Measurements from ENCODE around the gene RPS18. TPM values are rescaled to one million over a fixed set of nuclear protein-coding genes. Genes with fewer than 3 reads are reported as not detected.

Gene RPS18
- polyA plus RNA-seq, 3 donors from 2014 or later, result 2,992 to 6,506 (median 3,113) TPM

- Mint-ChIP-seq H3K4me3 (peak overlapping the region; percentile 69 to 99 (median 80)), H3K36me3 (peaks cover 4 to 30% (median 18%) of the 10 kb centered on the region in 3 donors), H3K27ac (peak overlapping the region; percentile 72 to 99 (median 86)), H3K4me1 (peaks cover 89 to 91% of the 10 kb centered on the region in 2 donors), H3K9me3 (no peaks in the 10 kb centered on the region), H3K27me3 (ENCODE audit: low read depth in 3 of 3) (peaks cover 14 to 29% (median 17%) of the 10 kb centered on the region in 3 donors)
- no peak for DNase-seq
Observed at GRCh38 chr6:33316603-33317418, 44.9 kb downstream of the RPS18 start.

GRCh38 chr6:33317419-33317668 is 45.5 kb downstream of the RPS18 start:
- peaks cover 89 to 90% of the 10 kb centered on the region in 2 donors for H3K4me1 Mint-ChIP-seq
- DNase-seq, result no peak
- H3K36me3 Mint-ChIP-seq, result peaks cover 4 to 33% (median 18%) of the 10 kb centered on the region in 3 donors
- H3K4me3 Mint-ChIP-seq, result peak overlapping the region; percentile 69 to 99 (median 80)
- peaks cover 14 to 29% (median 17%) of the 10 kb centered on the region in 3 donors for H3K27me3 Mint-ChIP-seq (ENCODE audit: low read depth in 3 of 3)
- peak overlapping the region; percentile 72 to 99 (median 86) for H3K27ac Mint-ChIP-seq
- no peaks in the 10 kb centered on the region for H3K9me3 Mint-ChIP-seq

- peaks cover 87 to 88% of the 10 kb centered on the region in 2 donors for H3K4me1 Mint-ChIP-seq
- peak; percentile 96 to 97 (median 96) for DNase-seq
- H3K9me3 Mint-ChIP-seq, result no peaks in the 10 kb centered on the region
- peaks cover 15 to 29% (median 16%) of the 10 kb centered on the region in 3 donors for H3K27me3 Mint-ChIP-seq (ENCODE audit: low read depth in 3 of 3)
- peaks cover 4 to 33% (median 18%) of the 10 kb centered on the region in 3 donors for H3K36me3 Mint-ChIP-seq
- peak within 1 kb of the TSS; percentile 97 to 100 (median 99) for H3K4me3 Mint-ChIP-seq
- peak within 1 kb of the TSS; percentile 92 to 99 (median 98) for H3K27ac Mint-ChIP-seq
Observed at GRCh38 chr6:33317669-33318425, 46.0 kb downstream of the RPS18 start, which contains the start of gene ZBTB22. Gene ZBTB22, minus strand, starts transcription at chr6:33317744. Its CDS starts 828 bp downstream, at chr6:33316916.

- H3K27me3 Mint-ChIP-seq (ENCODE audit: low read depth in 3 of 3), result peaks cover 13 to 31% (median 16%) of the 10 kb centered on the region in 3 donors
- H3K4me1 Mint-ChIP-seq, result peaks cover 87 to 92% of the 10 kb centered on the region in 2 donors
- H3K27ac Mint-ChIP-seq, result peak overlapping the region; percentile 92 to 99 (median 98)
- peaks cover 4 to 33% (median 18%) of the 10 kb centered on the region in 3 donors for H3K36me3 Mint-ChIP-seq
- no peak for DNase-seq
- H3K4me3 Mint-ChIP-seq, result peak overlapping the region; percentile 97 to 100 (median 99)
- H3K9me3 Mint-ChIP-seq, result no peaks in the 10 kb centered on the region
Observed at GRCh38 chr6:33318426-33319073, 46.7 kb downstream of the RPS18 start.

GRCh38 chr6:33319939-33320314 is 48.1 kb downstream of the RPS18 start:
- peaks cover 7 to 22% (median 12%) of the 10 kb centered on the region in 3 donors for H3K27me3 Mint-ChIP-seq (ENCODE audit: low read depth in 3 of 3)
- peak overlapping the region; percentile 36 to 99 (median 73) for H3K27ac Mint-ChIP-seq
- DNase-seq, result no peak
- H3K4me3 Mint-ChIP-seq, result peak overlapping the region in 4 of 5 donors; percentile 53 to 98 (median 84)
- H3K4me1 Mint-ChIP-seq, result peaks cover 86 to 92% of the 10 kb centered on the region in 2 donors
- H3K9me3 Mint-ChIP-seq, result no peaks in the 10 kb centered on the region
- H3K36me3 Mint-ChIP-seq, result peaks cover 4 to 33% (median 18%) of the 10 kb centered on the region in 3 donors

GRCh38 chr6:33320315-33321181 is 48.7 kb downstream of the RPS18 start:
- H3K36me3 Mint-ChIP-seq, result peaks cover 4 to 33% (median 18%) of the 10 kb centered on the region in 3 donors
- peaks cover 79 to 85% of the 10 kb centered on the region in 2 donors for H3K4me1 Mint-ChIP-seq
- H3K9me3 Mint-ChIP-seq, result no peaks in the 10 kb centered on the region
- H3K27ac Mint-ChIP-seq, result peak overlapping the region; percentile 75 to 99 (median 89)
- no peak for DNase-seq
- H3K4me3 Mint-ChIP-seq, result peak overlapping the region; percentile 64 to 98 (median 97)
- H3K27me3 Mint-ChIP-seq (ENCODE audit: low read depth in 3 of 3), result peaks cover 7 to 22% (median 10%) of the 10 kb centered on the region in 3 donors

GRCh38 chr6:33321227-33321626 is 49.4 kb downstream of the RPS18 start:
- Mint-ChIP-seq H3K36me3 (peaks cover 4 to 33% (median 18%) of the 10 kb centered on the region in 3 donors), H3K4me3 (peak overlapping the region; percentile 64 to 98 (median 97)), H3K27ac (peak overlapping the region; percentile 72 to 96 (median 84)), H3K27me3 (ENCODE audit: low read depth in 3 of 3) (peaks cover 7 to 22% (median 8%) of the 10 kb centered on the region in 3 donors), H3K4me1 (peaks cover 73 to 83% of the 10 kb centered on the region in 2 donors), H3K9me3 (no peaks in the 10 kb centered on the region)
- no peak for DNase-seq

GRCh38 chr6:33323623-33323948 is 51.7 kb downstream of the RPS18 start:
- Mint-ChIP-seq H3K4me3 (peak overlapping the region; percentile 91 to 100 (median 98)), H3K36me3 (peaks cover 2 to 28% (median 17%) of the 10 kb centered on the region in 3 donors), H3K9me3 (no peaks in the 10 kb centered on the region), H3K4me1 (peaks cover 55 to 60% of the 10 kb centered on the region in 2 donors), H3K27ac (peak overlapping the region; percentile 82 to 98 (median 96)), H3K27me3 (ENCODE audit: low read depth in 3 of 3) (peaks cover 3 to 15% (median 4%) of the 10 kb centered on the region in 3 donors)
- no peak for DNase-seq

- Mint-ChIP-seq H3K4me1 (peaks cover 49 to 54% of the 10 kb centered on the region in 2 donors), H3K36me3 (peaks cover 0 to 25% (median 14%) of the 10 kb centered on the region in 3 donors), H3K27ac (peak overlapping the region; percentile 82 to 98 (median 96))
Observed at GRCh38 chr6:33324125-33324524, 52.2 kb downstream of the RPS18 start.

More at GRCh38 chr6:33324125-33324524, 52.2 kb downstream of the RPS18 start:
- Mint-ChIP-seq H3K27me3 (ENCODE audit: low read depth in 3 of 3) (peaks cover 3 to 13% (median 4%) of the 10 kb centered on the region in 3 donors), H3K9me3 (no peaks in the 10 kb centered on the region), H3K4me3 (peak overlapping the region; percentile 91 to 100 (median 98))
- no peak for DNase-seq

Other genes starting within 250 kb of the RPS18 start
- gene HLA-DPA1, start 198.4 kb upstream of the RPS18 start, polyA plus RNA-seq, result 100 to 1,000 TPM; 173 to 252 (median 202) TPM
- gene HLA-DPB1, start 196.1 kb upstream of the RPS18 start, polyA plus RNA-seq, result 100 to 1,000 TPM; 183 to 353 (median 296) TPM
- under 1 TPM in 2 of 3 donors, not detected in 1; 0.33 to 0.67 TPM for gene COL11A2, start 79.6 kb upstream of the RPS18 start, polyA plus RNA-seq
- 10 to 100 TPM in 1 of 3 donors, 1 to 10 TPM in 2; 6.0 to 11.8 (median 6.9) TPM for gene RXRB, start 71.4 kb upstream of the RPS18 start, polyA plus RNA-seq
- gene SLC39A7, start 71.2 kb upstream of the RPS18 start, polyA plus RNA-seq, result 10 to 100 TPM; 27.4 to 67.5 (median 45.4) TPM
- 10 to 100 TPM; 28.8 to 47.6 (median 34.3) TPM for gene HSD17B8, start 67.4 kb upstream of the RPS18 start, polyA plus RNA-seq
- 1 to 10 TPM; 5.5 to 9.5 (median 9.2) TPM for gene RING1, start 63.6 kb upstream of the RPS18 start, polyA plus RNA-seq
- gene VPS52, start 199 bp upstream of the RPS18 start, polyA plus RNA-seq, result 10 to 100 TPM; 11.6 to 26.8 (median 16.8) TPM
- gene B3GALT4, start 5.0 kb downstream of the RPS18 start, polyA plus RNA-seq, result 10 to 100 TPM; 38.6 to 55.0 (median 44.1) TPM
- gene WDR46, start 17.2 kb downstream of the RPS18 start, polyA plus RNA-seq, result 10 to 100 TPM; 59.4 to 81.6 (median 74.3) TPM
- gene PFDN6, start 17.5 kb downstream of the RPS18 start, polyA plus RNA-seq, result 10 to 100 TPM; 25.7 to 55.6 (median 49.2) TPM
- 10 to 100 TPM in 1 of 3 donors, 1 to 10 TPM in 2; 5.9 to 14.7 (median 8.0) TPM for gene RGL2, start 26.9 kb downstream of the RPS18 start, polyA plus RNA-seq
- 100 to 1,000 TPM; 303 to 707 (median 457) TPM for gene TAPBP, start 42.0 kb downstream of the RPS18 start, polyA plus RNA-seq
- gene ZBTB22, start 45.7 kb downstream of the RPS18 start, polyA plus RNA-seq, result 10 to 100 TPM; 14.5 to 18.1 (median 14.7) TPM
- gene DAXX, start 50.9 kb downstream of the RPS18 start, polyA plus RNA-seq, result 100 to 1,000 TPM in 1 of 3 donors, 10 to 100 TPM in 2; 71.6 to 159 (median 75.1) TPM
- gene KIFC1, start 119.7 kb downstream of the RPS18 start, polyA plus RNA-seq, result 1 to 10 TPM in 2 of 3 donors, not detected in 1; 2.2 to 3.7 TPM
- 10 to 100 TPM; 22.7 to 36.5 (median 29.8) TPM for gene PHF1, start 138.9 kb downstream of the RPS18 start, polyA plus RNA-seq
- 100 to 1,000 TPM; 367 to 404 (median 404) TPM for gene CUTA, start 146.0 kb downstream of the RPS18 start, polyA plus RNA-seq
- gene SYNGAP1, start 148.0 kb downstream of the RPS18 start, polyA plus RNA-seq, result under 1 TPM; 0.02 to 0.32 (median 0.20) TPM
- gene ZBTB9, start 182.5 kb downstream of the RPS18 start, polyA plus RNA-seq, result 1 to 10 TPM; 1.2 to 7.0 (median 3.0) TPM

Measured in immature natural killer cell (primary cell).